H9 (cell line): ENCODE measurements around the gene SUCLG1. TPM values are rescaled to one million over a fixed set of nuclear protein-coding genes. Genes with fewer than 3 reads are reported as not detected.

ENCODE experiments used
- DNase-seq: peaks from one replicate; pipeline ENCODE4 v3.0.0-alpha.2; 2017
- H2AFZ ChIP-seq: one replicate; pipeline ENCODE4 v1.6.1; 2013; ENCODE audit warnings: mild to moderate bottlenecking, low read length, control low read depth, moderate library complexity
- H2AK5ac ChIP-seq: 2 replicates; pipeline ENCODE4 v1.6.1; 2013; ENCODE audit warnings: low read length, control low read depth, mixed read lengths; ENCODE audit not compliant: insufficient read length
- H2BK120ac ChIP-seq: one replicate; pipeline ENCODE4 v1.6.1; 2013; ENCODE audit warnings: low read depth, mild to moderate bottlenecking, low read length, control low read depth, inconsistent platforms; ENCODE audit not compliant: poor library complexity, severe bottlenecking
- H2BK12ac ChIP-seq: 2 replicates; pipeline ENCODE4 v1.6.1; 2013; ENCODE audit warnings: low read length, control low read depth, mixed read lengths, low read depth; ENCODE audit not compliant: insufficient read length
- H2BK15ac ChIP-seq: 2 replicates; pipeline ENCODE4 v1.6.1; 2013; ENCODE audit warnings: low read depth, low read length, control low read depth
- H2BK20ac ChIP-seq: one replicate; pipeline ENCODE4 v1.6.1; 2013; ENCODE audit warnings: low read depth, mild to moderate bottlenecking, low read length, control low read depth, inconsistent platforms; ENCODE audit not compliant: poor library complexity, severe bottlenecking
- H2BK5ac ChIP-seq: 2 replicates; pipeline ENCODE4 v1.6.1; 2013; ENCODE audit warnings: low read length, control low read depth, mixed read lengths; ENCODE audit not compliant: insufficient read length
- H3K14ac ChIP-seq: 2 replicates; pipeline ENCODE4 v1.6.1; 2013; ENCODE audit warnings: low read length, control low read depth; ENCODE audit not compliant: insufficient read depth
- H3K18ac ChIP-seq: 2 replicates; pipeline ENCODE4 v1.6.1; 2013; ENCODE audit warnings: low read depth, mild to moderate bottlenecking, mixed read lengths, low read length, control low read depth; ENCODE audit not compliant: insufficient read length
- H3K23ac ChIP-seq: 2 replicates; pipeline ENCODE4 v1.6.1; 2013; ENCODE audit warnings: low read length, control low read depth, mixed read lengths, low read depth; ENCODE audit not compliant: insufficient read length
- H3K23me2 ChIP-seq: 2 replicates; pipeline ENCODE4 v1.6.1; 2013; ENCODE audit warnings: low read depth, mild to moderate bottlenecking, mixed read lengths, low read length, control low read depth; ENCODE audit not compliant: insufficient read length, poor library complexity, severe bottlenecking
- H3K27ac ChIP-seq: 2 replicates; pipeline ENCODE4 v1.5.1; 2013; ENCODE audit warnings: low read length, control low read depth, mixed read lengths, low read depth; ENCODE audit not compliant: insufficient read length
- H3K27me3 ChIP-seq: 2 replicates; pipeline ENCODE4 v1.6.1; 2013; ENCODE audit warnings: low read length, control low read depth, inconsistent platforms; ENCODE audit not compliant: insufficient read depth
- H3K4ac ChIP-seq: 2 replicates; pipeline ENCODE4 v1.6.1; 2013; ENCODE audit warnings: low read depth, mild to moderate bottlenecking, control low read depth, inconsistent platforms, low read length, moderate library complexity
- H3K4me1 ChIP-seq: 2 replicates; pipeline ENCODE4 v1.6.1; 2013; ENCODE audit warnings: low read length, control low read depth, inconsistent platforms; ENCODE audit not compliant: insufficient read depth
- H3K4me2 ChIP-seq: 2 replicates; pipeline ENCODE4 v1.6.1; 2013; ENCODE audit warnings: low read length, control low read depth, mixed read lengths; ENCODE audit not compliant: insufficient read length, insufficient read depth
- H3K56ac ChIP-seq: 2 replicates; pipeline ENCODE4 v1.6.1; 2013; ENCODE audit warnings: low read depth, mild to moderate bottlenecking, mixed read lengths, low read length, control low read depth; ENCODE audit not compliant: insufficient read length
- H3K79me1 ChIP-seq: 2 replicates; pipeline ENCODE4 v1.6.1; 2013; ENCODE audit warnings: low read depth, mild to moderate bottlenecking, moderate library complexity, low read length, control low read depth, inconsistent platforms; ENCODE audit not compliant: insufficient read depth, poor library complexity, severe bottlenecking
- H3K79me2 ChIP-seq: 2 replicates; pipeline ENCODE4 v1.6.1; 2013; ENCODE audit warnings: low read length, control low read depth, inconsistent platforms; ENCODE audit not compliant: insufficient read depth
- H3K9ac ChIP-seq: 2 replicates; pipeline ENCODE4 v1.6.1; 2013; ENCODE audit warnings: low read length, control low read depth, mixed read lengths; ENCODE audit not compliant: insufficient read length; ENCODE audit errors: extremely low read depth
- H3K9me3 ChIP-seq: one replicate; pipeline ENCODE4 v1.6.1; 2013; ENCODE audit warnings: low read depth, low read length, inconsistent platforms; ENCODE audit not compliant: control insufficient read depth
- H3T11ph ChIP-seq: one replicate; pipeline ENCODE4 v1.6.1; 2013; ENCODE audit warnings: mild to moderate bottlenecking, low read length, control low read depth, inconsistent platforms
- H4K20me1 ChIP-seq: one replicate; pipeline ENCODE4 v1.6.1; 2013; ENCODE audit not compliant: control insufficient read depth, insufficient read length, insufficient read depth
- H4K5ac ChIP-seq: 2 replicates; pipeline ENCODE4 v1.6.1; 2013; ENCODE audit warnings: low read depth, mild to moderate bottlenecking, mixed read lengths, low read length, control low read depth; ENCODE audit not compliant: insufficient read length
- H4K8ac ChIP-seq: replicated peaks from 2 replicates; pipeline ENCODE4 v1.6.1; 2013; ENCODE audit warnings: low read length, control low read depth, mixed read lengths, low read depth; ENCODE audit not compliant: insufficient read length
- H4K91ac ChIP-seq: 2 replicates; pipeline ENCODE4 v1.6.1; 2013; ENCODE audit warnings: low read depth, mild to moderate bottlenecking, moderate library complexity, mixed read lengths, low read length, control low read depth; ENCODE audit not compliant: insufficient read length
- H3K27ac Mint-ChIP-seq, 3 experiments: 2 replicates in 2 of 3; 3 replicates in 1 of 3; pipeline ENCODE4 v1.8.0; 2020 to 2021; ENCODE audit warnings: mixed read lengths in 3 of 3, mild to moderate bottlenecking in 1 of 3, moderate library complexity in 1 of 3
- H3K27me3 Mint-ChIP-seq: 2 replicates; pipeline ENCODE4 v1.8.0; 2021; ENCODE audit warnings: low read depth, mild to moderate bottlenecking, moderate library complexity, mixed read lengths
- H3K36me3 Mint-ChIP-seq, 3 experiments: 2 replicates in 2 of 3; 3 replicates in 1 of 3; pipeline ENCODE4 v1.8.0; 2020 to 2021; ENCODE audit warnings: low read depth in 3 of 3, mixed read lengths in 3 of 3; ENCODE audit not compliant: insufficient read depth in 1 of 3
- H3K4me1 Mint-ChIP-seq, 2 experiments: 2 replicates each; pipeline ENCODE4 v1.8.0; 2020; ENCODE audit warnings: mixed read lengths in 2 of 2
- H3K4me3 Mint-ChIP-seq, 2 experiments: 2 replicates in 1 of 2; 3 replicates in 1 of 2; pipeline ENCODE4 v1.8.0; 2020 to 2021; ENCODE audit warnings: mild to moderate bottlenecking in 2 of 2, mixed read lengths in 2 of 2, moderate library complexity in 1 of 2
- H3K9me3 Mint-ChIP-seq, 2 experiments: 2 replicates in 1 of 2; 3 replicates in 1 of 2; pipeline ENCODE4 v1.8.0; 2020; ENCODE audit warnings: mild to moderate bottlenecking in 2 of 2, mixed read lengths in 2 of 2, moderate library complexity in 1 of 2
- WGBS: extraction: QIAGEN DNeasy Blood & Tissue Kit; methylation state at CpG from one replicate; pipeline ENCODE4 v1.1.7; 2013; ENCODE audit warnings: missing lambda C conversion rate, low lambda C conversion rate, mixed read lengths; ENCODE audit not compliant: insufficient read length; ENCODE audit errors: extremely low coverage; 5-methylcytosine and 5-hydroxymethylcytosine counted together
- total RNA-seq: library from RNA; stranded (reverse); gene quantifications from 2 replicates; pipeline ENCODE4 v1.2.1, GENCODE V29; 2021
- TF ChIP-seq, protein P1 (sequence below): fragments of 200-600 bp; sonication (generic); conservative IDR thresholded peaks from 3 replicates; pipeline ENCODE4 v1.8.0; 2021; ENCODE audit warnings: antibody characterized with exemption, mild to moderate bottlenecking

Gene SUCLG1
- total RNA-seq, 1 experiment from 2014 or later = 40.0 TPM

DNA sequence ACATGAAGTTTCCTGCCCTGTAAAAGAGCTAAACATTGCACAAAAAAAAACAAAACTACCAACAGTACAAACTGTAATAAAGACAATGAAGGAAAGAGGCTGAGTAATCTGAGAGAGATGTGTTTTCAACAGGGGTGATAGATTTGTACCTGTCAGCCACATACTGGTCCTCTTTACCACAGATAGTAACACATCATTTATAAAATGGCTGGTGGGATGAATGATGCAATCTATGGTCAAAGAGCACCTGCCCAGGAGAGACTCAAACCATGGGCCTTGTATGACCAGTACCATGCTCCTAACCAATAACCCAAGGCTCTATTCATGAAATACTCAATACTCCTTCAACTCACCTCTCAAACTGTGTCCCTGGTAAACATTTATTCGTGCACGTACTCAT is 4.5 kb downstream of the SUCLG1 start:
- no peaks in the 10 kb centered on the region for H3K9me3 ChIP-seq
- H2BK120ac ChIP-seq = no peak overlapping the region
- no peak overlapping the region for H3K23ac ChIP-seq
- no peak overlapping the region for H3K9ac ChIP-seq
- H3K27me3 ChIP-seq = no peaks in the 10 kb centered on the region
- no peaks in the 10 kb centered on the region for H3K4me1 ChIP-seq
- Mint-ChIP-seq H3K4me1 (peaks cover 3 to 9% of the 10 kb centered on the region in 2 experiments), H3K27ac (peak overlapping the region in 1 of 3 experiments; percentile 92; a peak in 3 of 7 replicates), H3K36me3 (no peaks in the 10 kb centered on the region; a peak in 1 of 7 replicates), H3K4me3 (no peak overlapping the region), H3K27me3 (no peaks in the 10 kb centered on the region), H3K9me3 (no peaks in the 10 kb centered on the region)
- peaks cover 9% of the 10 kb centered on the region for H3K79me1 ChIP-seq
- no peak overlapping the region for H2BK20ac ChIP-seq
- peaks cover 8% of the 10 kb centered on the region; the same call in 1 of the 2 replicates for H3K79me2 ChIP-seq
- DNase-seq = no peak
- no peak overlapping the region for H3K27ac ChIP-seq
- H3K56ac ChIP-seq = no peak overlapping the region
- no peak overlapping the region for H3K4ac ChIP-seq
- no peak overlapping the region for H3T11ph ChIP-seq
- no peak overlapping the region for H2BK12ac ChIP-seq
- H2AK5ac ChIP-seq = no peak overlapping the region
- H2BK15ac ChIP-seq = no peak overlapping the region
- H4K5ac ChIP-seq = no peak overlapping the region
- H4K20me1 ChIP-seq = no peaks in the 10 kb centered on the region
- peaks cover 9% of the 10 kb centered on the region for H3K23me2 ChIP-seq
- H3K4me2 ChIP-seq = no peak overlapping the region
- H2AFZ ChIP-seq = no peak overlapping the region
- H2BK5ac ChIP-seq = no peak overlapping the region
- no peak overlapping the region for H3K14ac ChIP-seq
- H3K18ac ChIP-seq = no peak overlapping the region
- no peak overlapping the region for H4K8ac ChIP-seq
- TF ChIP-seq, protein P1, sequence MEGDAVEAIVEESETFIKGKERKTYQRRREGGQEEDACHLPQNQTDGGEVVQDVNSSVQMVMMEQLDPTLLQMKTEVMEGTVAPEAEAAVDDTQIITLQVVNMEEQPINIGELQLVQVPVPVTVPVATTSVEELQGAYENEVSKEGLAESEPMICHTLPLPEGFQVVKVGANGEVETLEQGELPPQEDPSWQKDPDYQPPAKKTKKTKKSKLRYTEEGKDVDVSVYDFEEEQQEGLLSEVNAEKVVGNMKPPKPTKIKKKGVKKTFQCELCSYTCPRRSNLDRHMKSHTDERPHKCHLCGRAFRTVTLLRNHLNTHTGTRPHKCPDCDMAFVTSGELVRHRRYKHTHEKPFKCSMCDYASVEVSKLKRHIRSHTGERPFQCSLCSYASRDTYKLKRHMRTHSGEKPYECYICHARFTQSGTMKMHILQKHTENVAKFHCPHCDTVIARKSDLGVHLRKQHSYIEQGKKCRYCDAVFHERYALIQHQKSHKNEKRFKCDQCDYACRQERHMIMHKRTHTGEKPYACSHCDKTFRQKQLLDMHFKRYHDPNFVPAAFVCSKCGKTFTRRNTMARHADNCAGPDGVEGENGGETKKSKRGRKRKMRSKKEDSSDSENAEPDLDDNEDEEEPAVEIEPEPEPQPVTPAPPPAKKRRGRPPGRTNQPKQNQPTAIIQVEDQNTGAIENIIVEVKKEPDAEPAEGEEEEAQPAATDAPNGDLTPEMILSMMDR = no peak
- no CpG with 5 or more reads among the region's 2 CpGs for WGBS
- no peak overlapping the region for H4K91ac ChIP-seq
